Stimulated activated CD8-positive, alpha-beta memory T cell treated with anti-CD3 and anti-CD28 coated beads, Interleukin-7, amount 100 ng/mL, for 48 hours (primary cell): ENCODE measurements around the gene NTMT1.

Experiments
- DNase-seq, 2 donors: peaks; one replicate each; pipeline ENCODE4 v3.0.0-alpha.2; 2020; ENCODE audit warnings: low read depth in 1 of 2; ENCODE audit errors: extremely low read depth in 1 of 2

Gene NTMT1

GRCh38 chr9:129596541-129597331 lies 29.2 kb upstream of the NTMT1 start:
- no peak for DNase-seq

GRCh38 chr9:129597355-129598088 lies 28.4 kb upstream of the NTMT1 start:
- DNase-seq, result no peak

- no peak for DNase-seq
Observed at GRCh38 chr9:129598089-129598596, 27.8 kb upstream of the NTMT1 start.

GRCh38 chr9:129601082-129601674 lies 24.8 kb upstream of the NTMT1 start:
- no peak for DNase-seq

GRCh38 chr9:129602598-129603415 lies 23.2 kb upstream of the NTMT1 start:
- DNase-seq, result no peak

- no peak for DNase-seq
Observed at GRCh38 chr9:129604056-129604765, 21.8 kb upstream of the NTMT1 start.

GRCh38 chr9:129604766-129605163 lies 21.2 kb upstream of the NTMT1 start:
- DNase-seq, result no peak

GRCh38 chr9:129606161-129607026 lies 19.6 kb upstream of the NTMT1 start:
- DNase-seq, result no peak

GRCh38 chr9:129607027-129607387 lies 19.0 kb upstream of the NTMT1 start:
- DNase-seq, result no peak

GRCh38 chr9:129608561-129609481 lies 17.1 kb upstream of the NTMT1 start:
- no peak for DNase-seq

GRCh38 chr9:129609486-129610212 lies 16.3 kb upstream of the NTMT1 start:
- DNase-seq, result no peak

- DNase-seq, result no peak
Observed at GRCh38 chr9:129610213-129610472, 15.8 kb upstream of the NTMT1 start.

- DNase-seq, result peak in 1 of 2 donors; percentile 47
Observed at GRCh38 chr9:129610473-129611306, 15.3 kb upstream of the NTMT1 start.

- no peak for DNase-seq
Observed at GRCh38 chr9:129611307-129611800, 14.6 kb upstream of the NTMT1 start.

- no peak for DNase-seq
Observed at GRCh38 chr9:129612123-129612522, 13.8 kb upstream of the NTMT1 start.

- DNase-seq, result no peak
Observed at GRCh38 chr9:129612815-129613519, 13.0 kb upstream of the NTMT1 start.
